GM12865 (cell line): ENCODE measurements around the gene MC4R.

Source experiments
- DNase-seq: peaks from one replicate; pipeline ENCODE4 v3.0.0; 2010; ENCODE audit warnings: low read depth
- H3K4me3 ChIP-seq: 2 replicates; pipeline ENCODE4 v1.5.1; 2011; ENCODE audit warnings: mild to moderate bottlenecking, low read depth, low read length, control low read depth
- CTCF ChIP-seq: IDR thresholded peaks from 2 replicates; pipeline ENCODE4 v1.5.1; 2011; ENCODE audit warnings: low read length, control low read depth, low read depth, inconsistent platforms; ENCODE audit not compliant: insufficient read depth; ENCODE audit errors: missing control alignments

MC4R gene

GRCh38 chr18:60404486-60405085 lies 32.0 kb upstream of the MC4R start:
- TF ChIP-seq CTCF = no peak
- DNase-seq = no peak
- no peak overlapping the region for H3K4me3 ChIP-seq

GRCh38 chr18:60401346-60401745 lies 28.8 kb upstream of the MC4R start:
- TF ChIP-seq CTCF = no peak
- H3K4me3 ChIP-seq = no peak overlapping the region
- no peak for DNase-seq

GRCh38 chr18:60391571-60392226 lies 19.1 kb upstream of the MC4R start:
- no peak for TF ChIP-seq CTCF
- no peak for DNase-seq
- H3K4me3 ChIP-seq = no peak overlapping the region

- H3K4me3 ChIP-seq = no peak overlapping the region
- no peak for DNase-seq
- TF ChIP-seq CTCF = no peak
Measured at GRCh38 chr18:60389314-60389713, 16.7 kb upstream of the MC4R start.

- DNase-seq = no peak
- no peak overlapping the region for H3K4me3 ChIP-seq
- no peak for TF ChIP-seq CTCF
Measured at GRCh38 chr18:60385693-60386092, 13.1 kb upstream of the MC4R start.

- no peak overlapping the region for H3K4me3 ChIP-seq
- no peak for TF ChIP-seq CTCF
- no peak for DNase-seq
Measured at GRCh38 chr18:60383893-60384292, 11.3 kb upstream of the MC4R start.
